HepG2 (cell line): ENCODE measurements around the gene SRSF7.

ENCODE experiments used
- ARID2 ChIP-seq: sonication (generic); formaldehyde crosslinking; IDR thresholded peaks from 2 replicates; pipeline ENCODE4 v1.8.1; 2022; ENCODE audit warnings: mild to moderate bottlenecking, missing genetic modification reagents, borderline replicate concordance
- BCL6 ChIP-seq: IDR thresholded peaks from 2 replicates; pipeline ENCODE4 v1.6.1; 2016; ENCODE audit warnings: missing genetic modification reagents, missing compliant biosample characterization
- EHMT2 ChIP-seq: fragments of 200-600 bp; sonication (generic); IDR thresholded peaks from 2 replicates; pipeline ENCODE4 v1.7.0; 2017; ENCODE audit warnings: antibody characterized with exemption, low read depth, low read length, borderline replicate concordance
- ESRRA ChIP-seq: sonication (generic); formaldehyde crosslinking; IDR thresholded peaks from 2 replicates; pipeline ENCODE4 v1.5.1; 2020; ENCODE audit warnings: mild to moderate bottlenecking, low read depth, missing genetic modification reagents
- POLR2A ChIP-seq, 2 experiments: IDR thresholded peaks; 2 replicates each; pipeline ENCODE4 v1.6.1; 2011; ENCODE audit warnings: low read depth in 2 of 2, low read length in 2 of 2, mild to moderate bottlenecking in 1 of 2, moderate library complexity in 1 of 2; ENCODE audit not compliant: insufficient read depth in 1 of 2
- REPIN1 ChIP-seq: sonication (generic); formaldehyde crosslinking; IDR thresholded peaks from 2 replicates; pipeline ENCODE4 v1.8.0; 2022; ENCODE audit warnings: missing genetic modification reagents, low read depth, mild to moderate bottlenecking, borderline replicate concordance
- REST ChIP-seq, 2 experiments: IDR thresholded peaks; 2 replicates each; pipeline ENCODE4 v1.6.1; 2011 to 2012; ENCODE audit warnings: low read length in 2 of 2, borderline replicate concordance in 1 of 2, low read depth in 1 of 2, mild to moderate bottlenecking in 1 of 2, moderate library complexity in 1 of 2
- ZFP1 ChIP-seq: IDR thresholded peaks from 2 replicates; pipeline ENCODE4 v1.6.1; 2016
- TF ChIP-seq, protein P1 (sequence below), 2 experiments: sonication (generic) in 1 of 2; formaldehyde crosslinking in 1 of 2; IDR thresholded peaks; 2 replicates each; pipeline versions ENCODE4 v1.5.1 to v1.6.1; 2011 to 2020; ENCODE audit warnings: borderline replicate concordance in 1 of 2, low read depth in 1 of 2, low read length in 1 of 2, mild to moderate bottlenecking in 1 of 2, missing genetic modification reagents in 1 of 2, moderate library complexity in 1 of 2

DNA sequence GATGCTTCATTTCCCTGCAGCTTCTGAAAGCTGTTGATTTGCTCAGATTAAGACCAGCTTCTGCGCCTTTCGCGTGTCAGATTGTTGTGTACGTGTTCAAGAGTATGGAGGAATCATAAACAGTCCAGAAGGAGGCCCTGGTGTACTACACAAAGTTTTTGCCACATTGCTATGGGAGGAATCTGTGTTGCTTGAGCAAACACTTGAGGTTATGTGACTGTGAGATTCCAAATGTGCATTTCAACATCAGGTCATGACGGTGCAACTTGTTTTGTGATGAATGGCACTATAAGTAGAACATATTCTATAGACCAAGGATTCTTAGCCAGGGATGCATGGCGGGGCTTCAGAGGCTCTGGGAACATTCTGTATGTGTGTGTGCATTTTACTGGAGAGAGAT lies 35.0 kb downstream of the SRSF7 start:
- no peak for TF ChIP-seq EHMT2
- TF ChIP-seq ARID2 (CRISPR knock-in tag) = no peak
- TF ChIP-seq BCL6 = no peak
- TF ChIP-seq, protein P1, sequence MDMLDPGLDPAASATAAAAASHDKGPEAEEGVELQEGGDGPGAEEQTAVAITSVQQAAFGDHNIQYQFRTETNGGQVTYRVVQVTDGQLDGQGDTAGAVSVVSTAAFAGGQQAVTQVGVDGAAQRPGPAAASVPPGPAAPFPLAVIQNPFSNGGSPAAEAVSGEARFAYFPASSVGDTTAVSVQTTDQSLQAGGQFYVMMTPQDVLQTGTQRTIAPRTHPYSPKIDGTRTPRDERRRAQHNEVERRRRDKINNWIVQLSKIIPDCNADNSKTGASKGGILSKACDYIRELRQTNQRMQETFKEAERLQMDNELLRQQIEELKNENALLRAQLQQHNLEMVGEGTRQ (IDR thresholded peaks at IDR 0.05; ENCODE audit: low read depth, low read length) = no peak
- TF ChIP-seq, protein P1 (CRISPR knock-in tag; IDR thresholded peaks at IDR 0.05; ENCODE audit: borderline replicate concordance) = no peak
- no peak for TF ChIP-seq REST (IDR thresholded peaks at IDR 0.05; ENCODE audit: borderline replicate concordance in 1 of 2, low read depth in 1 of 2, low read length in 2 of 2)
- no peak for TF ChIP-seq REPIN1 (CRISPR knock-in tag)
- no peak for TF ChIP-seq POLR2A (IDR thresholded peaks at IDR 0.05; ENCODE audit: insufficient read depth in 1 of 2, low read depth in 2 of 2, low read length in 2 of 2)
- no peak for TF ChIP-seq ZFP1 (CRISPR knock-in tag)
- no peak for TF ChIP-seq ESRRA (CRISPR knock-in tag)
